OCI-LY1 (cell line): Measurements from ENCODE around the gene MYCBP.

Source experiments
- H2AFZ ChIP-seq: fragments of 200-600 bp; sonication (generic), shearing (Covaris generic); 2 replicates; pipeline ENCODE4 v1.6.0; 2014; ENCODE audit warnings: antibody characterized with exemption, mild to moderate bottlenecking, low read length
- H3F3A ChIP-seq: fragments of 200-600 bp; sonication (generic), shearing (Covaris generic); 2 replicates; pipeline ENCODE4 v1.6.0; 2014; ENCODE audit warnings: mild to moderate bottlenecking, antibody characterized with exemption, low read length, moderate library complexity; ENCODE audit not compliant: insufficient read depth
- H3K27ac ChIP-seq: fragments of 200-600 bp; sonication (generic); 2 replicates; pipeline ENCODE4 v1.5.1; 2014; ENCODE audit warnings: low read length, mixed run types, mild to moderate bottlenecking, low read depth; ENCODE audit not compliant: poor library complexity, severe bottlenecking
- H3K27me3 ChIP-seq: fragments of 200-600 bp; sonication (generic); 2 replicates; pipeline ENCODE4 v1.6.0; 2014; ENCODE audit warnings: antibody characterized with exemption, mild to moderate bottlenecking, low read length, moderate library complexity; ENCODE audit not compliant: insufficient read depth
- H3K36me3 ChIP-seq: fragments of 200-600 bp; sonication (generic); 2 replicates; pipeline ENCODE4 v1.6.1; 2014; ENCODE audit warnings: mild to moderate bottlenecking, antibody characterized with exemption, low read length, moderate library complexity, mixed read lengths; ENCODE audit not compliant: insufficient read depth
- H3K4me1 ChIP-seq: fragments of 200-600 bp; sonication (generic); 2 replicates; pipeline ENCODE4 v1.5.1; 2014; ENCODE audit warnings: mild to moderate bottlenecking, low read length, moderate library complexity; ENCODE audit not compliant: insufficient read depth, severe bottlenecking
- H3K4me2 ChIP-seq: fragments of 200-600 bp; sonication (generic), shearing (Covaris generic); 2 replicates; pipeline ENCODE4 v1.6.1; 2014; ENCODE audit warnings: low read length
- H3K4me3 ChIP-seq: fragments of 200-600 bp; sonication (generic); 2 replicates; pipeline ENCODE4 v1.5.1; 2014; ENCODE audit warnings: low read length, low read depth, mild to moderate bottlenecking, mixed read lengths; ENCODE audit not compliant: poor library complexity, severe bottlenecking
- H3K79me2 ChIP-seq: fragments of 200-600 bp; shearing (Covaris generic); 2 replicates; pipeline ENCODE4 v1.6.1; 2016; ENCODE audit warnings: mixed run types, low read length, mixed read lengths; ENCODE audit not compliant: insufficient read depth
- H3K9ac ChIP-seq: fragments of 200-600 bp; sonication (generic), shearing (Covaris generic); 2 replicates; pipeline ENCODE4 v1.6.1; 2014; ENCODE audit warnings: mild to moderate bottlenecking, low read length, mixed read lengths
- H3K9me2 ChIP-seq: fragments of 200-600 bp; sonication (generic), shearing (Covaris generic); 2 replicates; pipeline ENCODE4 v1.6.1; 2014; ENCODE audit warnings: low read depth, mild to moderate bottlenecking, low read length, mixed read lengths
- H3K9me3 ChIP-seq: fragments of 200-600 bp; shearing (Covaris generic); 2 replicates; pipeline ENCODE4 v1.6.1; 2014; ENCODE audit warnings: low read length, mixed read lengths
- H4K20me1 ChIP-seq: fragments of 200-600 bp; sonication (generic), shearing (Covaris generic); 2 replicates; pipeline ENCODE4 v1.6.0; 2016; ENCODE audit warnings: mild to moderate bottlenecking, low read length; ENCODE audit not compliant: insufficient read depth
- CTCF ChIP-seq: fragments of 200-600 bp; sonication (generic), shearing (Covaris generic); IDR thresholded peaks from 2 replicates; pipeline ENCODE4 v1.5.1; 2017; ENCODE audit warnings: mild to moderate bottlenecking, antibody characterized with exemption, low read length, moderate library complexity, mixed read lengths
- EZH2 ChIP-seq: fragments of 200-600 bp; sonication (generic), shearing (Covaris generic); IDR thresholded peaks from 2 replicates; pipeline ENCODE4 v1.8.0; 2017; ENCODE audit warnings: borderline replicate concordance, mixed run types, mild to moderate bottlenecking, antibody characterized with exemption, low read length, moderate library complexity, mixed read lengths

The MYCBP gene

GRCh38 chr1:38834937-38835827, 38.0 kb downstream of the MYCBP start:
- H3K36me3 ChIP-seq: peaks cover 18% of the 10 kb centered on the region
- H3K79me2 ChIP-seq: no peaks in the 10 kb centered on the region
- no peak overlapping the region for H3K4me2 ChIP-seq
- H3K4me1 ChIP-seq: no peaks in the 10 kb centered on the region
- H3F3A ChIP-seq: no peaks in the 10 kb centered on the region
- no peak overlapping the region for H3K9ac ChIP-seq
- no peaks in the 10 kb centered on the region for H3K9me3 ChIP-seq
- TF ChIP-seq CTCF (peak; percentile 85), EZH2 (no peak)
- H3K27me3 ChIP-seq: 0 out of 2 replicates have a peak, but pooled peaks cover 4% of the 10 kb centered on the region
- H2AFZ ChIP-seq: no peak overlapping the region
- no peaks in the 10 kb centered on the region for H3K9me2 ChIP-seq
- no peaks in the 10 kb centered on the region for H4K20me1 ChIP-seq
- no peak overlapping the region for H3K27ac ChIP-seq
- H3K4me3 ChIP-seq: no peak overlapping the region

DNA sequence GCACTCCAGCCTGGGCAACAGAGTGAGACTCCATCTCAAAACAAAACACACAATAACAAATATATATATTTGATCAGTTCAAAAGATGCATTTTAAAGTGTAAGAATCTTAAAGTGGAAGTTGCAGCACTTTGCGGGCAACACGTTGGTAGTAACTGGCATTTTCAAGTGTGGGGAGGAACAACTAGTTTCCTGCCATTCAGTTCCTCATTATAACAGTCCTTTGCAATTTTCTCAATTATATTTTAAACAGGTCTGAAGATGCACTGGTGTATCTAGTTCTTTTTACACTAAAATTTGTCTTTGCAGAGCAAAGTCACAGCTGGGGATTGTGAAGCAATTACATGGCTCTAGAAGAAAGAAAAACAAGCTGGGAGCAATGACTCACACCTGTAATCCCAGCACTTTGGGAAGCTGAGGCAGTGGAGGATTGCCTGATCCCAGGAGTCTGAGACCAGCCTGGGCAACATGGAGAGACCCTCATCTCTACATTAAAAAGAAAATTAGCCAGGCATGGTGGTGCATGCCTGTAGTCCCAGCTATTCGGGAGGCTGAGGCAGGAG, 38.8 kb downstream of the MYCBP start:
- H4K20me1 ChIP-seq: no peaks in the 10 kb centered on the region
- H3K27ac ChIP-seq: no peak overlapping the region
- no peaks in the 10 kb centered on the region for H3K9me3 ChIP-seq
- 0 out of 2 replicates have a peak, but pooled peaks cover 4% of the 10 kb centered on the region for H3K27me3 ChIP-seq
- H3K79me2 ChIP-seq: no peaks in the 10 kb centered on the region
- H2AFZ ChIP-seq: no peak overlapping the region
- TF ChIP-seq EZH2 (no peak), CTCF (no peak)
- no peak overlapping the region for H3K4me2 ChIP-seq
- H3K9ac ChIP-seq: no peak overlapping the region
- no peak overlapping the region for H3K4me3 ChIP-seq
- no peaks in the 10 kb centered on the region for H3K4me1 ChIP-seq
- H3K9me2 ChIP-seq: no peaks in the 10 kb centered on the region
- H3F3A ChIP-seq: no peaks in the 10 kb centered on the region
- H3K36me3 ChIP-seq: peaks cover 12% of the 10 kb centered on the region

DNA sequence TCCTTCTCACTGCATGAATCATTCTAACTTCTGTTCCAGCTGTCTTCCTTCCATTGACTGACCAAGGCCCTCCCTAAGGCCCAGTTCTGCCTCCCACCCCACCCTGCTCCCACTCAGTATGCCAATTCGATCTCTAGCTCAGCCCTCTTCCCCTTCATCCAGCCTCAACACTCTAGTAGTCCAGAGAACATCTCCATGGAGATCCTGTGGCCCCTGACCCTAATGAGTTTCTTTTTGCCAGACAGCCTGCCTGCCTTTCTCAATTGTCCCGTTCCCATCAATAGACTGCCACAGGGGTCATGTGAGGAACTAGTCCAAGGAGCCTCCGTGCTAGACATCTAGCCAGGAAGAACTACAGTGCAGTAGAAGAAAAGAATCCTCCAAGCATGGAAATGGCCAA, 40.0 kb downstream of the MYCBP start:
- H2AFZ ChIP-seq: no peak overlapping the region
- H3K9me3 ChIP-seq: no peaks in the 10 kb centered on the region
- no peaks in the 10 kb centered on the region for H3K4me1 ChIP-seq
- H4K20me1 ChIP-seq: no peaks in the 10 kb centered on the region
- TF ChIP-seq CTCF: no peak
- TF ChIP-seq EZH2: no peak
- H3K36me3 ChIP-seq: 0 out of 2 replicates have a peak, but pooled peaks cover under 1% of the 10 kb centered on the region
- H3K27ac ChIP-seq: no peak overlapping the region
- H3K9ac ChIP-seq: no peak overlapping the region
- 0 out of 2 replicates have a peak, but pooled peaks cover 4% of the 10 kb centered on the region for H3K27me3 ChIP-seq
- H3K9me2 ChIP-seq: no peaks in the 10 kb centered on the region
- H3K79me2 ChIP-seq: no peaks in the 10 kb centered on the region
- no peaks in the 10 kb centered on the region for H3F3A ChIP-seq
- no peak overlapping the region for H3K4me2 ChIP-seq
- no peak overlapping the region for H3K4me3 ChIP-seq
